Caco-2 (cell line): ENCODE measurements around the gene UBALD1. TPM values are rescaled to one million over a fixed set of nuclear protein-coding genes. Genes with fewer than 3 reads are reported as not detected.

ENCODE experiments used
- BruUV-seq: library from RNA; stranded (reverse); fragments of 400-500 nt; replicated peaks from 2 replicates; lab custom pipeline; 2021; lab: Mats Ljungman, UMichigan
- CTCF ChIA-PET: fragments of 300-600 bp; sonication (Branson Sonifier 250); formaldehyde crosslinking; loops from one replicate; lab custom pipeline; 2022; ENCODE audit warnings: antibody characterized with exemption; lab: Charles Lee
- POLR2A ChIA-PET: fragments of 300-600 bp; sonication (Branson Sonifier 250); formaldehyde crosslinking; loops from one replicate; lab custom pipeline; 2022; ENCODE audit warnings: antibody characterized with exemption; lab: Charles Lee
- DNase-seq, 2 experiments: peaks; one replicate each; pipeline versions ENCODE4 v3.0.0 to v3.0.0-alpha.2; 2020 to 2022
- H3K27me3 ChIP-seq: replicated peaks from 2 replicates; pipeline ENCODE4 v1.6.0; 2011; ENCODE audit warnings: low read length; ENCODE audit not compliant: control insufficient read depth, insufficient read depth
- H3K36me3 ChIP-seq: 2 replicates; pipeline ENCODE4 v1.5.1; 2011; ENCODE audit warnings: low read length; ENCODE audit not compliant: control insufficient read depth, insufficient read depth
- H3K4me1 ChIP-seq: fragments of 250-450 bp; sonication (Bioruptor Pico); 2 replicates; pipeline ENCODE4 v1.5.1; 2020; ENCODE audit warnings: mild to moderate bottlenecking
- H3K4me3 ChIP-seq: 2 replicates; pipeline ENCODE4 v1.5.1; 2011; ENCODE audit warnings: low read depth, mild to moderate bottlenecking, control low read depth, low read length
- H3K9me3 ChIP-seq: fragments of 250-450 bp; sonication (Bioruptor Pico); 2 replicates; pipeline ENCODE4 v1.5.1; 2020; ENCODE audit warnings: mild to moderate bottlenecking, moderate library complexity
- H3K27ac Mint-ChIP-seq: one replicate; pipeline ENCODE4 v1.8.0; 2022; ENCODE audit warnings: mixed read lengths; ENCODE audit not compliant: unreplicated experiment
- H3K27me3 Mint-ChIP-seq: one replicate; pipeline ENCODE4 v1.8.0; 2022; ENCODE audit warnings: mixed read lengths; ENCODE audit not compliant: insufficient read depth, unreplicated experiment
- H3K36me3 Mint-ChIP-seq: one replicate; pipeline ENCODE4 v1.8.0; 2022; ENCODE audit warnings: mild to moderate bottlenecking, mixed read lengths; ENCODE audit not compliant: insufficient read depth, unreplicated experiment
- H3K4me1 Mint-ChIP-seq: one replicate; pipeline ENCODE4 v1.8.0; 2022; ENCODE audit warnings: low read depth, mixed read lengths; ENCODE audit not compliant: unreplicated experiment
- H3K4me3 Mint-ChIP-seq: one replicate; pipeline ENCODE4 v1.8.0; 2022; ENCODE audit warnings: mild to moderate bottlenecking, moderate library complexity, mixed read lengths; ENCODE audit not compliant: unreplicated experiment
- H3K9me3 Mint-ChIP-seq: one replicate; pipeline ENCODE4 v1.8.0; 2022; ENCODE audit warnings: mixed read lengths; ENCODE audit not compliant: unreplicated experiment
- CTCF ChIP-seq, 2 experiments: fragments of 200-600 bp in 1 of 2; IDR thresholded peaks; 1 replicate in 1 of 2; 2 replicates in 1 of 2; pipeline versions ENCODE4 v1.5.1 to v1.8.0; 2011 to 2022; ENCODE audit warnings: antibody characterized with exemption in 1 of 2, control low read depth in 1 of 2, inconsistent platforms in 1 of 2, low read depth in 1 of 2, low read length in 1 of 2, mild to moderate bottlenecking in 1 of 2, moderate library complexity in 1 of 2; ENCODE audit not compliant: insufficient read depth in 1 of 2, severe bottlenecking in 1 of 2, unreplicated experiment in 1 of 2
- intact Hi-C: fragments of 100-400 bp; cut with micrococcal nuclease; formaldehyde crosslinking; loops from one replicate; pipeline ENCODE4 v1.10.0; 2022; ENCODE audit not compliant: unreplicated experiment
- total RNA-seq: library from RNA; stranded (reverse); gene quantifications from 2 replicates; pipeline ENCODE4 v1.2.3, GENCODE V29; 2022

Gene UBALD1
- total RNA-seq, 1 experiment from 2014 or later, result 32.4 TPM

- no peak for DNase-seq
- no peak for TF ChIP-seq CTCF (IDR thresholded peaks at IDR 0.05; ENCODE audit: insufficient read depth in 1 of 2, low read depth in 1 of 2, low read length in 1 of 2, severe bottlenecking in 1 of 2, unreplicated experiment in 1 of 2)
- H3K27me3 ChIP-seq, result no peaks in the 10 kb centered on the region
- H3K36me3 ChIP-seq, result no peaks in the 10 kb centered on the region
- Mint-ChIP-seq H3K4me3 (no peak overlapping the region), H3K27ac (no peak overlapping the region), H3K9me3 (no peaks in the 10 kb centered on the region), H3K27me3 (peaks cover 3% of the 10 kb centered on the region), H3K4me1 (no peaks in the 10 kb centered on the region), H3K36me3 (peaks cover 5% of the 10 kb centered on the region)
- ChIA-PET POLR2A (no interaction called here), CTCF (interaction anchor here (0.7 to 1.0 kb wide), 2 partner anchors 17 to 25 kb away, joined by 3 read pairs; partner anchors contain the start of gene MGRN1)
- H3K4me1 ChIP-seq, result no peaks in the 10 kb centered on the region
- no peak overlapping the region for H3K4me3 ChIP-seq
- intact Hi-C loops, result no loop called here
- no TSS peak for BruUV-seq
- H3K9me3 ChIP-seq, result no peaks in the 10 kb centered on the region
Observed at GRCh38 chr16:4599545-4599944, 15.1 kb downstream of the UBALD1 start.

- Histone ChIP-seq H3K27me3 (no peaks in the 10 kb centered on the region), H3K4me1 (no peaks in the 10 kb centered on the region), H3K36me3 (no peaks in the 10 kb centered on the region), H3K4me3 (no peak overlapping the region), H3K9me3 (no peaks in the 10 kb centered on the region)
- peaks cover 3% of the 10 kb centered on the region for H3K27me3 Mint-ChIP-seq
- no peaks in the 10 kb centered on the region for H3K9me3 Mint-ChIP-seq
- TF ChIP-seq CTCF (IDR thresholded peaks at IDR 0.05; ENCODE audit: insufficient read depth in 1 of 2, low read depth in 1 of 2, low read length in 1 of 2, severe bottlenecking in 1 of 2, unreplicated experiment in 1 of 2), result no peak
- no peak for DNase-seq
- intact Hi-C loops, result no loop called here
- ChIA-PET POLR2A (no interaction called here), CTCF (interaction anchor here (0.7 kb wide), 1 partner anchor 25 kb away, joined by 3 read pairs; the partner anchor contains the start of gene MGRN1)
- no peaks in the 10 kb centered on the region for H3K4me1 Mint-ChIP-seq
- H3K27ac Mint-ChIP-seq, result no peak overlapping the region
- no TSS peak for BruUV-seq
- H3K36me3 Mint-ChIP-seq, result peaks cover 5% of the 10 kb centered on the region
- H3K4me3 Mint-ChIP-seq, result no peak overlapping the region
Observed at GRCh38 chr16:4599037-4599436, 15.7 kb downstream of the UBALD1 start.

GRCh38 chr16:4597174-4597573 lies 17.5 kb downstream of the UBALD1 start:
- ChIA-PET CTCF (no interaction called here), POLR2A (no interaction called here)
- Mint-ChIP-seq H3K36me3 (peaks cover 5% of the 10 kb centered on the region), H3K27me3 (peaks cover 3% of the 10 kb centered on the region), H3K4me1 (no peaks in the 10 kb centered on the region), H3K27ac (no peak overlapping the region), H3K4me3 (no peak overlapping the region), H3K9me3 (no peaks in the 10 kb centered on the region)
- H3K9me3 ChIP-seq, result no peaks in the 10 kb centered on the region
- no peaks in the 10 kb centered on the region for H3K4me1 ChIP-seq
- intact Hi-C loops, result no loop called here
- H3K4me3 ChIP-seq, result no peak overlapping the region
- BruUV-seq, result no TSS peak
- DNase-seq, result no peak
- no peak for TF ChIP-seq CTCF (IDR thresholded peaks at IDR 0.05; ENCODE audit: insufficient read depth in 1 of 2, low read depth in 1 of 2, low read length in 1 of 2, severe bottlenecking in 1 of 2, unreplicated experiment in 1 of 2)
- H3K36me3 ChIP-seq, result no peaks in the 10 kb centered on the region
- no peaks in the 10 kb centered on the region for H3K27me3 ChIP-seq
